Neural progenitor cell (in vitro differentiated cells): ENCODE data around the gene ZRANB3.

Experiments
- CTCF ChIP-seq: fragments of 200-600 bp; sonication (generic); IDR thresholded peaks from 2 replicates; pipeline ENCODE4 v1.5.1; 2017; ENCODE audit warnings: antibody characterized with exemption, mild to moderate bottlenecking
- EZH2 ChIP-seq: fragments of 200-600 bp; sonication (generic); IDR thresholded peaks from 2 replicates; pipeline ENCODE4 v1.6.1; 2017; ENCODE audit warnings: antibody characterized with exemption, mild to moderate bottlenecking, moderate library complexity
- EZH2phosphoT487 ChIP-seq: fragments of 200-600 bp; sonication (generic); IDR thresholded peaks from 2 replicates; pipeline ENCODE4 v1.6.1; 2017; ENCODE audit warnings: antibody characterized with exemption

- TF ChIP-seq CTCF (no peak), EZH2phosphoT487 (no peak), EZH2 (no peak)
Observed at GRCh38 chr2:135373702-135374101, 157.3 kb downstream of the ZRANB3 start.
